Fibroblast of mammary gland (primary cell): ENCODE data around the gene RUNDC3A.
"Not testable (repeated sequence)": the region's sequence is repeated elsewhere in the genome, so short reads cannot be mapped to it uniquely, and the experiment has no call there.

Experiments used
- DNase-seq: peaks from one replicate; pipeline ENCODE4 v3.0.0-alpha.2; 2010; ENCODE audit warnings: low read depth
- H3K4me3 ChIP-seq: 2 replicates; pipeline ENCODE4 v1.5.1; 2011; ENCODE audit warnings: low read depth, mild to moderate bottlenecking, low read length, moderate library complexity; ENCODE audit not compliant: control insufficient read depth
- TF ChIP-seq, protein P1 (sequence below): conservative IDR thresholded peaks from 2 replicates; pipeline ENCODE4 v1.5.1; 2011; ENCODE audit warnings: low read depth, low read length, inconsistent platforms; ENCODE audit not compliant: control insufficient read depth, insufficient read depth

The RUNDC3A gene

DNA sequence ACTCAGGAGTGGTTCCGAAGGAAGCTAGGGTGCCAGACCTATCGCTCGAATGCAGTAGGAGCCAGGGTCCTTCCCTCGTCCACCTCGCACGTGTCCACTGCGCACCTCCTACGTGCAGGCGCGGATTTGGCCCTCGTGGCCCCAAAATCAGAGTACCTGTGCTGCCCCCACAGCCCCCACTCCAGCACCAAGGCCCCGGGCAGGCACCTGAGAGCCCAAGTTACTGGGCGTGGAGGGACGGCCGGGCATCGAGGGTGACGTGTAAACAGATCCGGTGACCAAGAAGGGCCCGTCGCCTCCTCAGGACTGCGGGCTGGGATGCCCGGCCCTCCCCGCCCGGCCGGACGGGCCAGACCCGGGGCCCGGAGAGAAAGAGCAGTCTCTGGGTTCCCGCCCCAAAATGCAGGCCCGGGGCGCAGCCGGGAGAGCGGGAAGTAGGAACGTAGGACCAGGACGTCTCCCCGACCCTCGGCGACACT lies 15.7 kb downstream of the RUNDC3A start:
- TF ChIP-seq, protein P1, sequence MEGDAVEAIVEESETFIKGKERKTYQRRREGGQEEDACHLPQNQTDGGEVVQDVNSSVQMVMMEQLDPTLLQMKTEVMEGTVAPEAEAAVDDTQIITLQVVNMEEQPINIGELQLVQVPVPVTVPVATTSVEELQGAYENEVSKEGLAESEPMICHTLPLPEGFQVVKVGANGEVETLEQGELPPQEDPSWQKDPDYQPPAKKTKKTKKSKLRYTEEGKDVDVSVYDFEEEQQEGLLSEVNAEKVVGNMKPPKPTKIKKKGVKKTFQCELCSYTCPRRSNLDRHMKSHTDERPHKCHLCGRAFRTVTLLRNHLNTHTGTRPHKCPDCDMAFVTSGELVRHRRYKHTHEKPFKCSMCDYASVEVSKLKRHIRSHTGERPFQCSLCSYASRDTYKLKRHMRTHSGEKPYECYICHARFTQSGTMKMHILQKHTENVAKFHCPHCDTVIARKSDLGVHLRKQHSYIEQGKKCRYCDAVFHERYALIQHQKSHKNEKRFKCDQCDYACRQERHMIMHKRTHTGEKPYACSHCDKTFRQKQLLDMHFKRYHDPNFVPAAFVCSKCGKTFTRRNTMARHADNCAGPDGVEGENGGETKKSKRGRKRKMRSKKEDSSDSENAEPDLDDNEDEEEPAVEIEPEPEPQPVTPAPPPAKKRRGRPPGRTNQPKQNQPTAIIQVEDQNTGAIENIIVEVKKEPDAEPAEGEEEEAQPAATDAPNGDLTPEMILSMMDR, result no peak
- H3K4me3 ChIP-seq, result peak overlapping the region; percentile 68
- no peak for DNase-seq

DNA sequence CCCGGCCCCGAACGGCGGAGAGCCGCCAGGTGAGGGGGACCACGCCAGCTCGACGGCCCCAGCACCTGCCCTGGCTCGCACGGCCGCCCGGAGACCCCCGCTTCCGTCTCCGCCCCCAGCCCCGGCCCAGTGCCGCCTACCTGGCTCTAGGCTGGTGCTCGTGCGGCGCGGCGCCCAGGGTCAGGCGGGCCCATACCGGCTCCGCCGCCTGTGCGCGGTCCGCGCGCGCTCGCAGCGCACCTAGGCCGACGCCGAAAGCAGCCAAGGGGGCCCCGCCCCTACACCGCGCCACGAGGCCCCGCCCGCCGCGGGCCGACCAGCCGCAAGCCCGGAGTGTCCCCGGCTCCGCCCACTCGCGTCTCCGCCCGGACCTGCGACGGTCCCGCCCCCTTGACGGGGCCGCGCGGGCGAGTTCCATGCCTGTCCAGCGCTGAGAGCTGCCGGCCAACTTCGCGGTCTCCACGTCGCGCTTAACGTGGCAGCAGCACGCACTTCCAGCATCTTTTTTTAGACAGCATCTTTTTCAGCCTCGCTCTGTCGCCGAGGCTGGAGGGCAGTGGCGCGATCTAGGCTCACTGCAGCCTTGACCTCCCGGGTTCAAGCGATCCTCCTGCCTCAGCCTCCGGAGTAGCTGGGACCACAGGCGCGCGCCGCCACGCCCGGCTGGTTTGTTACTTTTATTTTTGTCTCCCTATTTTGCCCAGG lies 16.3 kb downstream of the RUNDC3A start, which contains the start of gene SLC25A39:
Gene SLC25A39, minus strand, starts transcription at position 253 of the 705 bp plus-strand sequence. CDS start 1,261 bp downstream, outside the sequence.
- peak; percentile 90 for DNase-seq
- peak within 1 kb of the TSS; percentile 68 for H3K4me3 ChIP-seq
- TF ChIP-seq, protein P1, result no peak

DNA sequence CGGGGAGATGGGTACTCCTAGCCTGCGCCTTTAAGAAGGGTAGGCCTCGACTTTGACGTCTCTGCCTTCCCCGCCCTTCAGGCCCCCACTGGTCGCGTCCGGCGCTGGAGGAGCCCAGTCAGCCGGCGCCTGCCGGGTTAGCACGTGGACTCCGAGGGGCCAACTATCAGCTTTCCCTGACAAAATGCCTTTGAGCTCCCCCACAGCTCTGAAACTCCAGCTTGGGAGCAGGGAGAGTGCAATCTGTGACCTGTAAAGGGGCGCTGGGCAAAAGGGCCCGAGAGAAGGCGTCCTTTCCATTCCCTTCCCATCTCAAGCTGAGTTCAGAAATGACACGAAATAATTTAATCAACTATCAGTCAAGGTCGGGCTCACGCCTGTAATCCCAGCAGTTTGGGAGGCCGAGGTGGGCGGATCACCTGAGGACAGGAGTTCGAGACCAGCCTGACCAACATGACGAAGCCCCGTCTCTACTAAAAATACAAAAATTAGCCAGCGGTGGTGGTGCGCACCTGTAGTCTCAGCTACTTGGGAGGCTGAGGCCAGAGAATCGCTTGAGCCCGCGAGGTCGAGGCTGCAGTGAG lies 18.6 kb downstream of the RUNDC3A start:
- TF ChIP-seq, protein P1, result no peak
- peak overlapping the region; percentile 6 for H3K4me3 ChIP-seq
- peak; percentile 96 for DNase-seq

DNA sequence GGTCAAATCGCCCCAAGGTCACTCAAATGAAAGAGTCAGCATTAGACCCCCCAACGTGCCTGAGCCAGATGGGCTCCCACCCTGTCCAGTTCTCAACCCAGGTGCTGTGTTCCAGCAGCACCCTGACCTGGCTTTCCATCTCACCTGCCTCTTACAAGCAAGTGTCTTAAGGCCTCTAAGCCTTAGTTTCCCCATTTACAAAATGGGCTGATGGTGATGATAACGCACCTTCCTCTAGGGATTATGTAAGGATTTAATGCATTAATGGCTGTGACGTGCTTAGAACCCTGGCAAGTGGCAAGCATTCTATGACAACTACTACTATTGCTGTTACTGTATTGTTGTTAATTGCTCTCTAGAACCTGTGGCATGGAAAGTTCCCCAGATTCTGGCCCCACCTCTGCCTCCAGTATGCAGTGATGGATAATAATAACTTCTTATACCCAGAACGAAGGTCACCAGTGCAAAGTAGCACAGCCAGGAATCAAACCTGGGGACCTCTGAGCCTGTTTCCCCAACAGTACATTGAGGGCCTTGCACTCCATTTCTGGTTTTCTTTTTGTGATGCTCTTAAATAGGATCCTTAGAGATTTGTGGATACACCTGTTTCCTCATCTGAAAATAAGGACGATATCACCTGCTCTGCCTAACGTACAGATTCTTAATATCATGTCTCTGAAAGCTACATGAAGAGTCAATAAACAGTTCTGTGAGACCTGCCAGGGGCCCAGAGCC lies 19.5 kb downstream of the RUNDC3A start:
- TF ChIP-seq, protein P1, result no peak
- H3K4me3 ChIP-seq, result no peak overlapping the region
- no peak for DNase-seq

DNA sequence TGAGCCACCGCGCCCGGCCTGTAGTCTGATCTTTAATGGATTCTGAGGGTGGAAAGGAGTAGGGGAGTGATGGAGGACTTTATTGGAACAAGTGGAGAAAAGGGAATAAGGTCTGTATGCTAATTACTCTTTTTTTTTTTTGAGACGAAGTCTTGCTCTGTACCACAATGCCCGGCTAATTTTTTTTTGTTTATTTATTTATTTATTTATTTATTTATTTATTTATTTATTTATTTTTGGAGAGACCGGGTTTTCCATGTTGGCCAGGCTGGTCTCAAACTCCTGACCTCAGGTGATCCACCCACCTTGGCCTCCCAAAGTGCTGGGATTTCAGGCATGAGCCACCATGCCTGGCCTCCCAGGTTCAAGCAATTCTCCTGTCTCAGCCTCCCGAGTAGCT lies 21.1 kb downstream of the RUNDC3A start:
- not testable (repeated sequence) for H3K4me3 ChIP-seq, DNase-seq

DNA sequence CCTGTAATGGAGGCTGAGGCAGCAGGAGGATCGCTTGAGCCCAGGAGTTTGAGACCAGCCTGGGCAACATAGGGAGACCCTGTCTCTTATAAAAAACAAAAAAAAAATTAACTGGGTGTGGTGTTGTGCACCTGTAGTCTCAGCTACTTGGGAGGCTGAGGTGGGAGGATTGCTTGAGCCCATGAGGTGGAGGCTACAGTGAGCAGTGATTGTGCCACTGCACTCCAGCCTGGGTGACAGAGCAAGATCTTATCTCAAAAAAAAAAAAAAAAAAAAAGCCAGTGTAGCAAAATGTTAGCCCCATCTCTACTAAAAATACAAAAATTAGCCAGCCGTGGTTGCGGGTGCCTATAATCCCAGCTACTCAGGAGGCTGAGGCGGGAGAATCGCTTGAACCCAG lies 21.9 kb downstream of the RUNDC3A start:
- not testable (repeated sequence) for DNase-seq, H3K4me3 ChIP-seq

DNA sequence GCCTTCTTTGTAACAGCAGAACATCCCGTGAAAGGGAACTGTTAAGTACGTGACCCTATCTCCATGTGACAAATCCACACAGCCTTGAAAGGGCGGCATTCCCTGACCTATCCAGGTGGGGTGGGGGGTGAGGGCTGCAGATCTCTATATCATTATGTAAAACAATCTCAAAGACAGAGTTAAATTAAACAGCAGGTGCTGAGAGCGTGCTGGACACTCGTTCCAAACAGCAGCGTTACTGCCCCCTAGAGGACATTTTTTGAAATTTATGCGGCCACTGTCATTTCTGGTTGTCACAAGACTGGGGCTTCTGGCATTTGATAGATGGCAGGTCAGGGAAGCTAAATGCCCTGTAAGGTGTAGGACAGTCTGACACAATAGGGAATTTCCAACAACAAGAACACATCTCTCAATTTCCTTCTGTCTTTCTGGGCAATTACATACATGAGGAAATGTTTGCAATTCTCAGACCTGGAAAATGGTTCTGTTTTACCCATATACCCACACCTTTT lies 22.9 kb downstream of the RUNDC3A start:
- no peak overlapping the region for H3K4me3 ChIP-seq
- TF ChIP-seq, protein P1, result peak; percentile 70

More for the DNA sequence above, 22.9 kb downstream of the RUNDC3A start:
- DNase-seq, result peak; percentile 73
